ENCODE data around the gene DACT1.

- TF ChIP-seq CTCF (IDR thresholded peaks at IDR 0.05) (no peak), EP300 (IDR thresholded peaks at IDR 0.05) (no peak), POLR2A (IDR thresholded peaks at IDR 0.05; ENCODE audit: low read depth) (no peak), POLR2AphosphoS5 (IDR thresholded peaks at IDR 0.05) (no peak)
These were observed 5.6 kb downstream of the DACT1 start for GRCh38 chr14:58643366-58643765.

All from esophagus muscularis mucosa (tissue), 4 donors.